NB4 (cell line): Measurements from ENCODE around the gene CNN2.

Experiments used
- CTCF ChIP-seq: IDR thresholded peaks from one replicate; pipeline ENCODE4 v1.5.1; 2012; ENCODE audit warnings: low read depth, low read length
- MYC ChIP-seq: IDR thresholded peaks from 2 replicates; pipeline ENCODE4 v1.6.1; 2011; ENCODE audit warnings: low read depth, low read length
- POLR2A ChIP-seq: IDR thresholded peaks from 2 replicates; pipeline ENCODE4 v1.6.1; 2011; ENCODE audit warnings: mild to moderate bottlenecking; ENCODE audit not compliant: insufficient read length; ENCODE audit errors: extremely low read depth
- TF ChIP-seq, protein P1 (sequence below): IDR thresholded peaks from 2 replicates; pipeline ENCODE4 v1.6.1; 2011; ENCODE audit warnings: low read depth, low read length

- TF ChIP-seq, protein P1, sequence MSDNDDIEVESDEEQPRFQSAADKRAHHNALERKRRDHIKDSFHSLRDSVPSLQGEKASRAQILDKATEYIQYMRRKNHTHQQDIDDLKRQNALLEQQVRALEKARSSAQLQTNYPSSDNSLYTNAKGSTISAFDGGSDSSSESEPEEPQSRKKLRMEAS = no peak
- TF ChIP-seq MYC = no peak
- TF ChIP-seq CTCF = no peak
- TF ChIP-seq POLR2A = no peak
Measured at GRCh38 chr19:1017115-1017905, 9.1 kb upstream of the CNN2 start.
